ENCODE data around the gene VCPKMT.

DNA sequence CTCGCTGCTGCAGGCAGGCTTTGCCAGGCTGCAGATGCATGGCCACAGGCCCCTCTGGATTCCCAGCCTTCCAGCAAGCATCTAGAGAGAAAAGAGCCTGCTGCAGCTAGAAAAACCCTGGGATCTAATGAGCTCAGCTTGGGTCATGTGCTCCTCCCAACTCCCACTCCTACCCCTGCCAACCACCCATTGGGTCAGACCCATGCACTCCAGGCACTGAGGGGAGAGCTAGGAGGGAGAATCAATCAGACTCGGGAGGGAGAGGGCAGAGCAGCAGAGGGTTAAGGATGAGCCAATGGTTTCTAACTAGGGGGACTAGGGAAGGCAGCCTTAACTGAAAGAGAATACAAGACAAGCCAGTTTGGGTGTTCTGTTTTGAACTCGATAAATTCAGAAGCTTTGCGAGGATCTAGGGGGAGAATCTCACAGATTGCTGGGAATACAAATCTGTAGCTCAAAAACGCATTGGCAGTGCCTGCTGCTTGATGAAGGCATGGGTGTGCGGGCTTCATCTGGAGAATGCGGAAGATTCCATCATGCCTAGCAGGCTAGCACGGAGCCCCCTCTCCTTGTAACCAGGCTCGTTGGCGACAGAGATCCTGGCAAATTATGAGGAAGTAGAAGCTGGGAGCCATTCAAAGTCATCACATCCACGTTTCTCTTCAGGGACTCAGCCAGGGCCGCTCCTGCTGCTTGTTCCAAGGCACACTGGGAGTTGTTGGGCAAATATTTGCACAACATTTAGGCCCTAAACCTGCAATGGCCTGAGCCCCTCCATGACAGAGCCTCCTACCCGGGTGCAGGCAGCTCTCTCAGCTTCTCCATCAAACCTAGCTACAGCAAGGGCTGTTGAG is 56.4 kb downstream of the VCPKMT start:
- TF ChIP-seq ZNF274 (IDR thresholded peaks at IDR 0.05; ENCODE audit: low read depth, low read length) (no peak), YY1 (IDR thresholded peaks at IDR 0.05; ENCODE audit: insufficient read depth, insufficient read length) (no peak), SUZ12 (IDR thresholded peaks at IDR 0.05; ENCODE audit: extremely low read depth, insufficient read depth, insufficient read length) (no peak)

Measured in NT2/D1 (cell line).